H1 (cell line): Measurements from ENCODE around the gene KCTD2. TPM values are rescaled to one million over a fixed set of nuclear protein-coding genes. Genes with fewer than 3 reads are reported as not detected.
A peak's percentile ranks its signal among the peaks of the same experiment; 100 is the strongest.

Experiments used
- CTCF ChIA-PET: fragments of 300-600 bp; sonication (Branson Sonifier 250); formaldehyde crosslinking; loops from one replicate; lab custom pipeline; 2021; ENCODE audit not compliant: partially characterized antibody; lab: Charles Lee
- POLR2A ChIA-PET: fragments of 300-600 bp; sonication (Branson Sonifier 250); formaldehyde crosslinking; loops from one replicate; lab custom pipeline; 2021; ENCODE audit warnings: inconsistent platforms; ENCODE audit not compliant: partially characterized antibody; lab: Charles Lee
- DNase-seq, 2 experiments: peaks; one replicate each; pipeline versions ENCODE4 v3.0.0 to v3.0.0-alpha.2; 2010 to 2022; ENCODE audit warnings: low spot score in 2 of 2, low read depth in 1 of 2, mixed read lengths in 1 of 2
- FAIRE-seq: peaks from 2 replicates; lab custom pipeline; 2011; peaks lifted over from hg19 to GRCh38; lab: Jason Lieb, UNC
- H2AFZ ChIP-seq: 2 replicates; pipeline ENCODE4 v1.8.1; 2012; ENCODE audit warnings: low read length, inconsistent platforms
- H2AK5ac ChIP-seq: 2 replicates; pipeline ENCODE4 v1.6.1; 2013; ENCODE audit warnings: low read depth, low read length
- H2BK120ac ChIP-seq: replicated peaks from 2 replicates; pipeline ENCODE3; 2013; ENCODE audit warnings: low read depth, low read length, inconsistent platforms
- H2BK12ac ChIP-seq: 2 replicates; pipeline ENCODE4 v1.6.1; 2013; ENCODE audit warnings: low read depth, low read length
- H2BK15ac ChIP-seq: 2 replicates; pipeline ENCODE4 v1.6.1; 2013; ENCODE audit warnings: low read length
- H2BK20ac ChIP-seq: 2 replicates; pipeline ENCODE4 v1.6.1; 2013; ENCODE audit warnings: low read length
- H2BK5ac ChIP-seq: 2 replicates; pipeline ENCODE4 v1.6.1; 2013; ENCODE audit warnings: low read depth, low read length
- H3K14ac ChIP-seq: 2 replicates; pipeline ENCODE4 v1.6.1; 2013; ENCODE audit warnings: inconsistent platforms; ENCODE audit not compliant: insufficient read length
- H3K18ac ChIP-seq: 2 replicates; pipeline ENCODE4 v1.6.1; 2013; ENCODE audit warnings: low read length; ENCODE audit errors: extremely low read depth
- H3K23ac ChIP-seq: 2 replicates; pipeline ENCODE4 v1.6.1; 2013; ENCODE audit warnings: inconsistent platforms; ENCODE audit not compliant: insufficient read length
- H3K23me2 ChIP-seq: 2 replicates; pipeline ENCODE4 v1.6.1; 2013; ENCODE audit warnings: low read depth, low read length
- H3K27ac ChIP-seq: 2 replicates; pipeline ENCODE4 v1.6.1; 2011; ENCODE audit warnings: low read depth, low read length, inconsistent platforms
- H3K27me3 ChIP-seq, 4 experiments: replicated peaks in 1 of 4; 1 replicate in 1 of 4; 2 replicates in 3 of 4; pipeline versions ENCODE4 v1.6.1 to v1.8.1; 2011 to 2013; ENCODE audit warnings: low read length in 3 of 4, mild to moderate bottlenecking in 3 of 4, inconsistent platforms in 2 of 4, mixed read lengths in 2 of 4, moderate library complexity in 1 of 4; ENCODE audit not compliant: control insufficient read depth in 3 of 4, insufficient read depth in 3 of 4; ENCODE audit errors: extremely low read depth in 1 of 4
- H3K36me3 ChIP-seq, 4 experiments: 2 replicates each; pipeline versions ENCODE4 v1.6.1 to v1.8.1; 2011 to 2013; ENCODE audit warnings: mild to moderate bottlenecking in 4 of 4, low read length in 3 of 4, moderate library complexity in 2 of 4, control low read depth in 1 of 4, inconsistent platforms in 1 of 4; ENCODE audit not compliant: insufficient read depth in 4 of 4, control insufficient read depth in 2 of 4
- H3K4ac ChIP-seq: replicated peaks from 2 replicates; pipeline ENCODE3; 2013; ENCODE audit warnings: low read length, low read depth, mixed read lengths, inconsistent platforms; ENCODE audit not compliant: insufficient read length
- H3K4me1 ChIP-seq, 4 experiments: replicated peaks in 1 of 4; 1 replicate in 1 of 4; 2 replicates in 3 of 4; pipeline versions ENCODE4 v1.6.1 to v1.8.1; 2011 to 2013; ENCODE audit warnings: low read length in 3 of 4, inconsistent platforms in 2 of 4, mixed read lengths in 1 of 4; ENCODE audit not compliant: insufficient read depth in 4 of 4, control insufficient read depth in 3 of 4
- H3K4me2 ChIP-seq, 2 experiments: 2 replicates each; pipeline versions ENCODE4 v1.6.1 to v1.8.1; 2011 to 2013; ENCODE audit warnings: low read depth in 2 of 2, low read length in 2 of 2, control low read depth in 1 of 2, inconsistent platforms in 1 of 2, mild to moderate bottlenecking in 1 of 2; ENCODE audit not compliant: insufficient read depth in 1 of 2
- H3K4me3 ChIP-seq, 4 experiments: fragments of 200-600, 300-600 bp in 1 of 4; sonication (generic), shearing (Covaris generic), sonication (Bioruptor Twin) in 1 of 4; 2 replicates each; pipeline versions ENCODE4 v1.5.1 to v1.8.1; 2011 to 2016; ENCODE audit warnings: low read length in 4 of 4, low read depth in 3 of 4, control low read depth in 2 of 4, inconsistent platforms in 2 of 4, mild to moderate bottlenecking in 2 of 4, mixed read lengths in 1 of 4, moderate library complexity in 1 of 4; ENCODE audit not compliant: insufficient read depth in 2 of 4; ENCODE audit errors: extremely low read depth in 1 of 4
- H3K56ac ChIP-seq: replicated peaks from 2 replicates; pipeline ENCODE3; 2013; ENCODE audit warnings: low read depth, mild to moderate bottlenecking, mixed read lengths, low read length, inconsistent platforms; ENCODE audit not compliant: insufficient read length
- H3K79me1 ChIP-seq: 2 replicates; pipeline ENCODE4 v1.6.1; 2013; ENCODE audit warnings: low read depth, low read length, control low read depth
- H3K79me2 ChIP-seq, 2 experiments: 2 replicates each; pipeline versions ENCODE4 v1.6.1 to v1.8.1; 2012 to 2013; ENCODE audit warnings: low read length in 2 of 2, mild to moderate bottlenecking in 2 of 2, inconsistent platforms in 1 of 2; ENCODE audit not compliant: insufficient read depth in 2 of 2, control insufficient read depth in 1 of 2
- H3K9ac ChIP-seq, 4 experiments: replicated peaks in 1 of 4; 1 replicate in 1 of 4; 2 replicates in 3 of 4; pipeline versions ENCODE4 v1.6.1 to v1.8.1; 2011 to 2013; ENCODE audit warnings: low read depth in 3 of 4, low read length in 3 of 4, control low read depth in 2 of 4, mild to moderate bottlenecking in 2 of 4, moderate library complexity in 2 of 4, inconsistent platforms in 1 of 4; ENCODE audit errors: extremely low read depth in 1 of 4
- H3K9me3 ChIP-seq, 2 experiments: 2 replicates each; pipeline versions ENCODE4 v1.6.1 to v1.8.1; 2012 to 2013; ENCODE audit warnings: mild to moderate bottlenecking in 2 of 2, moderate library complexity in 2 of 2, control low read depth in 1 of 2, inconsistent platforms in 1 of 2, low read depth in 1 of 2, low read length in 1 of 2, mixed read lengths in 1 of 2; ENCODE audit not compliant: insufficient read depth in 2 of 2
- H4K20me1 ChIP-seq, 2 experiments: replicated peaks in 1 of 2; 2 replicates each; pipeline versions ENCODE3 to v1.8.1; 2011 to 2013; ENCODE audit warnings: inconsistent platforms in 2 of 2, low read length in 2 of 2, mild to moderate bottlenecking in 1 of 2; ENCODE audit not compliant: insufficient read depth in 2 of 2, control insufficient read depth in 1 of 2
- H4K5ac ChIP-seq: 2 replicates; pipeline ENCODE4 v1.6.1; 2013; ENCODE audit warnings: low read length, low read depth, mixed read lengths, inconsistent platforms; ENCODE audit not compliant: insufficient read length
- H4K8ac ChIP-seq: 2 replicates; pipeline ENCODE4 v1.8.0; 2013; ENCODE audit warnings: mild to moderate bottlenecking, moderate library complexity, low read length, inconsistent platforms; ENCODE audit not compliant: insufficient read depth; ENCODE audit errors: extremely low read depth
- H4K91ac ChIP-seq: replicated peaks from 2 replicates; pipeline ENCODE3; 2013; ENCODE audit warnings: low read length, mixed read lengths, inconsistent platforms; ENCODE audit not compliant: insufficient read length
- BACH1 ChIP-seq: IDR thresholded peaks from 2 replicates; pipeline ENCODE4 v1.6.1; 2012; ENCODE audit warnings: low read length, improper control_type of control experiment
- CTCF ChIP-seq, 3 experiments: IDR thresholded peaks; 1 replicate in 2 of 3; 2 replicates in 1 of 3; pipeline versions ENCODE4 v1.5.1 to v1.6.1; 2011; ENCODE audit warnings: low read length in 3 of 3, mild to moderate bottlenecking in 3 of 3, inconsistent platforms in 2 of 3, low read depth in 1 of 3, moderate library complexity in 1 of 3; ENCODE audit not compliant: insufficient read depth in 1 of 3; ENCODE audit errors: control extremely low read depth in 1 of 3
- GABPA ChIP-seq: IDR thresholded peaks from 2 replicates; pipeline ENCODE4 v1.6.1; 2011; ENCODE audit warnings: mild to moderate bottlenecking, low read length, moderate library complexity, borderline replicate concordance; ENCODE audit not compliant: insufficient read depth
- MAX ChIP-seq: IDR thresholded peaks from 2 replicates; pipeline ENCODE4 v1.6.1; 2012; ENCODE audit warnings: inconsistent platforms
- RAD21 ChIP-seq, 2 experiments: IDR thresholded peaks in 1 of 2; conservative IDR thresholded peaks in 1 of 2; 2 replicates each; pipeline ENCODE4 v1.6.1; 2011; ENCODE audit warnings: low read depth in 2 of 2, low read length in 2 of 2, improper control_type of control experiment in 1 of 2, inconsistent platforms in 1 of 2, mild to moderate bottlenecking in 1 of 2, moderate library complexity in 1 of 2
- SIN3A ChIP-seq, 2 experiments: IDR thresholded peaks in 1 of 2; conservative IDR thresholded peaks in 1 of 2; 2 replicates each; pipeline ENCODE4 v1.6.1; 2011 to 2012; ENCODE audit warnings: low read length in 2 of 2, improper control_type of control experiment in 1 of 2, low read depth in 1 of 2, mild to moderate bottlenecking in 1 of 2
- SUZ12 ChIP-seq: fragments of 200-600 bp; sonication (generic); IDR thresholded peaks from 2 replicates; pipeline ENCODE4 v1.6.1; 2012; ENCODE audit warnings: mild to moderate bottlenecking, inconsistent platforms, low read length, moderate library complexity, mixed read lengths
- WGBS, 2 experiments: shearing (Covaris generic) in 1 of 2; methylation state at CpG; one replicate each; pipeline versions ENCODE4 v1.1.6 to v1.1.7; 2013 to 2015; ENCODE audit warnings: low lambda C conversion rate in 2 of 2, mixed read lengths in 2 of 2, inconsistent platforms in 1 of 2, low coverage in 1 of 2, missing lambda C conversion rate in 1 of 2; ENCODE audit not compliant: insufficient replicate concordance in 2 of 2, insufficient coverage in 1 of 2, insufficient read length in 1 of 2; ENCODE audit errors: extremely low coverage in 1 of 2, missing lambda C conversion rate in 1 of 2; 5-methylcytosine and 5-hydroxymethylcytosine counted together
- polyA plus RNA-seq, 7 experiments: library from polyadenylated mRNA; depleted of rRNA in 3 of 7; stranded (reverse) in 5 of 7; unstranded in 2 of 7; fragments of >200 nt in 5 of 7; fragments of 200-250 nt in 2 of 7; gene quantifications; 1 replicate in 5 of 7; 2 replicates in 1 of 7; 4 replicates in 1 of 7; pipeline versions ENCODE4 v1.2.1 to v1.2.3, GENCODE V29; 2011 to 2013; ENCODE audit warnings: missing spikeins in 2 of 7, mixed read lengths in 2 of 7
- total RNA-seq: library from RNA; stranded (reverse); fragmentation: NEBNext Ultra II Directional; extraction: Animal tissue kit (Norgen Biotek cat#: 25700); gene quantifications from 2 replicates; pipeline ENCODE4 v1.2.1, GENCODE V29; 2021

The KCTD2 gene
- total and polyA plus RNA-seq, 2 of the 8 experiments (the other 6 are each of a cell fraction or from before 2014, with no cell fraction given): 33.7 to 36.8 TPM

GRCh38 chr17:75113798-75114551, 67.0 kb downstream of the KCTD2 start:
- H4K8ac ChIP-seq: peak overlapping the region; percentile 45
- no peaks in the 10 kb centered on the region for H3K36me3 ChIP-seq
- H3K4me2 ChIP-seq: peak overlapping the region in 1 of 2 experiments; percentile 47; a peak in 2 of 4 replicates
- H2AK5ac ChIP-seq: no peak overlapping the region
- no peak overlapping the region for H2BK120ac ChIP-seq
- H2BK20ac ChIP-seq: no peak overlapping the region
- H3K18ac ChIP-seq: no peak overlapping the region; the same call in 1 of the 2 replicates
- DNase-seq (peak; percentile 67 to 90), FAIRE-seq (peak; percentile 48)
- no peak overlapping the region for H2AFZ ChIP-seq
- H4K5ac ChIP-seq: no peak overlapping the region
- H3K79me1 ChIP-seq: peaks cover 5% of the 10 kb centered on the region; the same call in 1 of the 2 replicates
- H3K27ac ChIP-seq: no peak overlapping the region
- peaks cover 10% of the 10 kb centered on the region; the same call in 1 of the 2 replicates for H3K23me2 ChIP-seq
- no peak overlapping the region for H2BK5ac ChIP-seq
- H3K9ac ChIP-seq: no peak overlapping the region; a peak in 2 of 7 replicates
- 51% methylated on average over 22 of the region's 22 CpGs; no CpG with 5 or more reads in 1 of the 2 experiments for WGBS, 2 experiments
- H3K56ac ChIP-seq: no peak overlapping the region
- no peaks in the 10 kb centered on the region for H3K9me3 ChIP-seq
- peaks cover 0 to 2% (median under 1%) of the 10 kb centered on the region in 4 experiments; a peak in 3 of 7 replicates for H3K4me1 ChIP-seq
- peaks cover 0 to 3% of the 10 kb centered on the region in 2 experiments; a peak in 1 of 4 replicates for H3K79me2 ChIP-seq
- H3K27me3 ChIP-seq: no peaks in the 10 kb centered on the region
- H3K23ac ChIP-seq: no peak overlapping the region
- no peak overlapping the region; a peak in 3 of 8 replicates for H3K4me3 ChIP-seq
- no peak overlapping the region for H2BK12ac ChIP-seq
- no peaks in the 10 kb centered on the region for H4K20me1 ChIP-seq
- ChIA-PET POLR2A (interaction anchor here (0.6 to 8.9 kb wide), 19 partner anchors 8 to 126 kb away, joined by 3 to 134 read pairs (median 4); partner anchors contain the start of genes JPT1, NT5C and SLC16A5), CTCF (interaction anchor here (0.5 to 9.6 kb wide), 66 partner anchors 9 to 516 kb away, joined by 3 to 239 read pairs (median 7); partner anchors contain the start of genes HID1, JPT1, MIF4GD and MRPL58)
- no peak overlapping the region for H2BK15ac ChIP-seq
- H4K91ac ChIP-seq: no peak overlapping the region
- no peak overlapping the region for H3K14ac ChIP-seq
- H3K4ac ChIP-seq: no peak overlapping the region
- TF ChIP-seq SIN3A (conservative IDR thresholded peaks at IDR 0.05 in 1 of 2, IDR thresholded peaks at IDR 0.05 in 1 of 2; ENCODE audit: low read depth in 1 of 2, low read length in 2 of 2) (peak in 1 of 2 experiments; percentile 78; a peak in 2 of 4 replicates), BACH1 (0 out of 2 replicates have a peak, but pooled peaks have one; percentile 10), MAX (no peak), SUZ12 (no peak), CTCF (IDR thresholded peaks at IDR 0.05; ENCODE audit: control extremely low read depth in 1 of 3, insufficient read depth in 1 of 3, low read depth in 1 of 3, low read length in 3 of 3) (peak; percentile 88 to 95 (median 94)), GABPA (peak; percentile 79; the same call in 1 of the 2 replicates), RAD21 (IDR thresholded peaks at IDR 0.05 in 1 of 2, conservative IDR thresholded peaks at IDR 0.05 in 1 of 2; ENCODE audit: low read depth in 2 of 2, low read length in 2 of 2) (peak; percentile 83 to 91)
